SK-N-SH treated with all-trans-retinoic acid at 6 μM for 48 hours (cell line): ENCODE measurements around the gene UBE2M.

Experiments
- ATAC-seq: fragments of 200-7000 bp; cut with Tn5 transposase; 3 replicates; pipeline ENCODE4 v1.9.1; 2020; ENCODE audit warnings: mild to moderate bottlenecking, moderate library complexity
- ARNTL ChIP-seq: fragments of 450-650 bp; formaldehyde crosslinking; IDR thresholded peaks from 2 replicates; pipeline ENCODE4 v1.5.0; 2020; ENCODE audit warnings: low read depth, mild to moderate bottlenecking, moderate library complexity, borderline replicate concordance
- BACH2 ChIP-seq: fragments of 250-450 bp; sonication (Bioruptor Pico); IDR thresholded peaks from 2 replicates; pipeline ENCODE4 v1.9.0; 2021; ENCODE audit warnings: mild to moderate bottlenecking, borderline replicate concordance
- CREB5 ChIP-seq: fragments of 250-450 bp; sonication (Bioruptor Pico); IDR thresholded peaks from 2 replicates; pipeline ENCODE4 v1.5.1; 2020; ENCODE audit warnings: low read depth, mild to moderate bottlenecking, moderate library complexity
- CSDC2 ChIP-seq: fragments of 250-450 bp; sonication (Bioruptor Pico); IDR thresholded peaks from 2 replicates; pipeline ENCODE4 v1.5.0; 2020; ENCODE audit warnings: mild to moderate bottlenecking, moderate library complexity
- CSRNP3 ChIP-seq: fragments of 250-450 bp; sonication (Bioruptor Pico); IDR thresholded peaks from 2 replicates; pipeline ENCODE4 v1.5.1; 2021; ENCODE audit warnings: mild to moderate bottlenecking, moderate library complexity
- GLIS3 ChIP-seq: fragments of 250-450 bp; sonication (Bioruptor Pico); IDR thresholded peaks from 2 replicates; pipeline ENCODE4 v1.5.0; 2020; ENCODE audit warnings: mild to moderate bottlenecking, moderate library complexity
- OSR1 ChIP-seq: fragments of 250-450 bp; sonication (Bioruptor Pico); IDR thresholded peaks from 2 replicates; pipeline ENCODE4 v1.8.0; 2022; ENCODE audit warnings: moderate library complexity, mild to moderate bottlenecking, inconsistent platforms
- PATZ1 ChIP-seq: fragments of 250-450 bp; sonication (Bioruptor Pico); IDR thresholded peaks from 2 replicates; pipeline ENCODE4 v1.8.0; 2020; ENCODE audit warnings: mild to moderate bottlenecking, moderate library complexity, borderline replicate concordance
- POU6F1 ChIP-seq: fragments of 250-450 bp; sonication (Bioruptor Pico); IDR thresholded peaks from 2 replicates; pipeline ENCODE4 v1.8.0; 2021; ENCODE audit warnings: low read depth, mild to moderate bottlenecking, moderate library complexity, borderline replicate concordance
- RARB ChIP-seq: fragments of 250-450 bp; sonication (Bioruptor Pico); IDR thresholded peaks from 2 replicates; pipeline ENCODE4 v1.8.0; 2021; ENCODE audit warnings: mild to moderate bottlenecking, moderate library complexity
- SNAI2 ChIP-seq: fragments of 250-450 bp; sonication (Bioruptor Pico); IDR thresholded peaks from 2 replicates; pipeline ENCODE4 v1.5.0; 2020; ENCODE audit warnings: mild to moderate bottlenecking, moderate library complexity
- TCF4 ChIP-seq: fragments of 250-450 bp; sonication (Bioruptor Pico); IDR thresholded peaks from 2 replicates; pipeline ENCODE4 v1.8.0; 2021; ENCODE audit warnings: mild to moderate bottlenecking, moderate library complexity, borderline replicate concordance
- TOX ChIP-seq: fragments of 250-450 bp; sonication (Bioruptor Pico); IDR thresholded peaks from 2 replicates; pipeline ENCODE4 v1.8.0; 2021; ENCODE audit warnings: mild to moderate bottlenecking, moderate library complexity, borderline replicate concordance
- TSHZ2 ChIP-seq: fragments of 250-450 bp; sonication (Bioruptor Pico); IDR thresholded peaks from 2 replicates; pipeline ENCODE4 v1.5.0; 2020; ENCODE audit warnings: mild to moderate bottlenecking, moderate library complexity
- ZC3H10 ChIP-seq: fragments of 250-450 bp; sonication (Bioruptor Pico); IDR thresholded peaks from 2 replicates; pipeline ENCODE4 v1.5.1; 2021; ENCODE audit warnings: mild to moderate bottlenecking, moderate library complexity
- ZFP3 ChIP-seq: fragments of 250-450 bp; sonication (Bioruptor Pico); IDR thresholded peaks from 2 replicates; pipeline ENCODE4 v1.5.0; 2020; ENCODE audit warnings: mild to moderate bottlenecking, moderate library complexity
- ZFP30 ChIP-seq: fragments of 450-650 bp; formaldehyde crosslinking; IDR thresholded peaks from 2 replicates; pipeline ENCODE4 v1.5.0; 2022; ENCODE audit warnings: mild to moderate bottlenecking, moderate library complexity
- ZNF565 ChIP-seq: fragments of 450-650 bp; formaldehyde crosslinking; conservative IDR thresholded peaks from 2 replicates; pipeline ENCODE4 v1.5.0; 2020; ENCODE audit warnings: low read depth, mild to moderate bottlenecking, moderate library complexity
- ZNF8 ChIP-seq: fragments of 450-650 bp; formaldehyde crosslinking; IDR thresholded peaks from 2 replicates; pipeline ENCODE4 v1.5.0; 2020; ENCODE audit warnings: mild to moderate bottlenecking, moderate library complexity

UBE2M gene

GRCh38 chr19:58552655-58553054, 5.8 kb downstream of the UBE2M start (continued):
- no peak for TF ChIP-seq PATZ1 (CRISPR knock-in tag)
- no peak for TF ChIP-seq ZFP30
- TF ChIP-seq SNAI2 (CRISPR knock-in tag): no peak
- no peak for TF ChIP-seq BACH2 (CRISPR knock-in tag)
- TF ChIP-seq ZC3H10 (CRISPR knock-in tag): no peak
- no peak for TF ChIP-seq OSR1 (CRISPR knock-in tag)

- no peak for TF ChIP-seq TOX
- no peak for TF ChIP-seq PATZ1 (CRISPR knock-in tag)
- no peak for TF ChIP-seq RARB (CRISPR knock-in tag)
- no peak for TF ChIP-seq CSRNP3 (CRISPR knock-in tag)
- no peak for TF ChIP-seq CSDC2
- no peak for TF ChIP-seq ARNTL (CRISPR knock-in tag)
- TF ChIP-seq ZFP3: no peak
- ATAC-seq: no peak
Measured at GRCh38 chr19:58551577-58552471, 6.6 kb downstream of the UBE2M start.

GRCh38 chr19:58551123-58551497, 7.3 kb downstream of the UBE2M start:
- TF ChIP-seq TSHZ2: no peak
- no peak for TF ChIP-seq CREB5 (CRISPR knock-in tag)
- no peak for TF ChIP-seq TOX
- TF ChIP-seq ARNTL (CRISPR knock-in tag): no peak
- no peak for TF ChIP-seq POU6F1 (CRISPR knock-in tag)
- no peak for TF ChIP-seq OSR1 (CRISPR knock-in tag)
- no peak for TF ChIP-seq BACH2 (CRISPR knock-in tag)
- no peak for TF ChIP-seq ZNF565 (CRISPR knock-in tag)
- TF ChIP-seq PATZ1 (CRISPR knock-in tag): no peak
- TF ChIP-seq TCF4: no peak
- no peak for TF ChIP-seq ZC3H10 (CRISPR knock-in tag)
- TF ChIP-seq CSDC2: no peak
- TF ChIP-seq ZNF8: no peak
- no peak for TF ChIP-seq GLIS3
- no peak for TF ChIP-seq RARB (CRISPR knock-in tag)
- ATAC-seq: no peak
